ENCODE results near the gene FBXO21.

The FBXO21 gene

DNA sequence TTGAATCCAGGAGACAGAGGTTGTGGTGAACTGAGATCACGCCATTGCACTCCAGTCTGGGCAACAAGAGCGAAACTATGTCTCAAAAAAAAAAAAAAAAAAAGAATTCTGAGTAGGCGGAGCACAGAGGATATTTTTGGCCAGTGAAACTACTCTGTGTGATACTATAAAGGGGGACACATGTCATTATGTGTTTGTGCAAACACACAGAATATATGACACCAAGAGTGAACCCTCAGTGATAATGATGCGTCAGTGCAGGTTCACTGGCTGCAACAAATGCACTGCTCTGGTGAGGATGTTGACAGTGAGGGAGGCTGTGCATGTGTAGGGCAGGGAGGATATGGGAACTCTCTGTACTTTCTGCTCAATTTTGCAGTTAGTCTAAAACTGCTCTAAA lies 24.2 kb downstream of the FBXO21 start:
- no peak for DNase-seq (ENCODE audit: low read depth in 2 of 2, low spot score in 1 of 2)

DNA sequence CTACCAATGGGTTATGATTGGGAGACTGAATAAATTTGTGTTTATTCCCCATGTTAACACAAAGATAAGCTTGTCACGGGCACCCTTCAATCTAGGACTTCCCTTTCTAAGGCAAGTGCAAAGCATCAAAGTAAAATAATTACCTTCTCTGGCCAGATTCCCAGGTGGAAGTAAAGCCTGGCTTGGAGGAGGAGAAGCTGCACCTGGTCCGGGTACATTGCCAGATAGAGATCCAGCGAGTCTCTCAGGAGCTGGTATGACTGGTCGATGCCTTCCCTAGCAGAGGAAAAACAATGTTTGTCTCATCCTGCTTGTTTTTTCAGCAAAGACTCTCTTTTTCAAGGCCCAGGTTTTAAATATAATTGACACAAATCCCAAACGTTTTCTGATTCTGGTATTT lies 24.9 kb downstream of the FBXO21 start:
- no peak for DNase-seq (ENCODE audit: low read depth in 2 of 2, low spot score in 1 of 2)

DNA sequence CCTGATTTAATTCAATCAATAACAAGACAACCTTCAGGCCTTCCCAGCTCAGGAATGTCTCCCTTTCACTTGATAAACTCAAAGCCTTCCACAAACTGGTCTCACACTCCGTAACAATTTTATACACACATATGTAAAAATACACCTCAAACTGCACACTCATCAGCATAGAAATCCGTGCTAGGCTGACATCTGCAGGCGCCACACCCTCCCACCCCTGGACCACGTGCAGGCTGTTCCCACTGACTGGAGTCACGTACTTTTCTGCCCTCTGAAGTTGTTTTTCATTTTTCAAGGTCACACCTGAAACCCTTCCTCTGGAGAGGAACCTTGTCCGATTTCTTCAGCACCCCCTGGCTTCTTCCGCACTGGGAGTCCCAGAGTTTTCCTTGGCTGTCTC lies 27.6 kb downstream of the FBXO21 start:
- no peak for DNase-seq (ENCODE audit: low read depth in 2 of 2, low spot score in 1 of 2)

DNA sequence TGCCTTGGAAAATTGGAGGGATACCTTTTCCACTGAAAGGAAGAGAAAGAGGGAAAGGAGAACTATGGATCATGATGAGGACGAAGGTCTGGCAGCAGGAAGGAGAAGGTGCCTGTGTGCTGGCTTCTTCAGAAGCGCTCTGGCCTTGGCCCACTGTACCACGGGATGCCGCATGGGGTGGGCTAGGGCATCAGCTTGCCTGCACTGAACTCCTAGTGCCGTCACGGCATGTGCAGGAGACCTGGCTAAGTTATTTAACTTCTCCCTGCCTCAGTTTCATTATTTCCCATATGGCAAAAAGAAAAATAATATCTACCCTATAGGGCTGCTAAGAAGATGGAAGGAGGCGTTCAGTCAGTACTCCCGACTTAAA lies 28.1 kb downstream of the FBXO21 start:
- DNase-seq (ENCODE audit: low read depth in 2 of 2, low spot score in 1 of 2) = no peak

- DNase-seq (ENCODE audit: low read depth in 2 of 2, low spot score in 1 of 2) = no peak
Measured at GRCh38 chr12:117161460-117162166, 28.7 kb downstream of the FBXO21 start.

- no peak for DNase-seq (ENCODE audit: low read depth in 2 of 2, low spot score in 1 of 2)
Measured at GRCh38 chr12:117159674-117160073, 30.6 kb downstream of the FBXO21 start.

DNA sequence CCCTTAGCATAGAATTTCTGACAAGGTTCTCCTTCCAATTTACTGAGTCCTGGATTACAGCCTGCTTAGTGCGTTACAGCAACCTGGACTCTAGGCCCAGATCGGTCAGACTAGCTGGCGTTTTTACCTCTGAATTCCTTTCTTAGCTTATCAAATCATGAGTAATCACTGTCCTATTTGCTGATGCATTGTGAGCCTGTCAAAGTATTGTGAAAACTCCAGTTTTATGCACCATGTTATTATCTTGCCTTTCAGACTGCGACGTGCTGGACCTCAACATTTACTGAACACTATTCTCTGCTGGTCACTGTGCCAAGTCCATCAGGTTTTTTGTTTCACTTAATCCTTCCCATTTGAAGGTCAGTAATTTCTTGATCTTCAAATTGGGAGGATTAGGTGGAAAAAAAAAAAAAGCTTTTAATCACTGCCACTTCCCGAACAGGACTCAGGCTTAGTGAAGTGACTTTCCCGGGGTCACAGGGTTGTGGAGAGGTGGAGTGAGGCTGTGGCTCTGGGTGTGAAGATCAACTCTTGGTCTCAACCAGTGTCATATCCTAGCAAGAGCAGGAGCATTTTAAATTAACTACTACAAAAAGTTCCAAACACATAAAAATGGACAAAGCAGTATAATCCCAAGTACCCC lies 31.2 kb downstream of the FBXO21 start:
- no peak for DNase-seq (ENCODE audit: low read depth in 2 of 2, low spot score in 1 of 2)

- no peak for DNase-seq (ENCODE audit: low read depth in 2 of 2, low spot score in 1 of 2)
Measured at GRCh38 chr12:117158096-117158495, 32.2 kb downstream of the FBXO21 start.

GRCh38 chr12:117155278-117156060 lies 34.8 kb downstream of the FBXO21 start:
- peak; percentile 16 to 55 for DNase-seq (ENCODE audit: low read depth in 2 of 2, low spot score in 1 of 2)

GRCh38 chr12:117152793-117153775 lies 37.2 kb downstream of the FBXO21 start:
- DNase-seq (ENCODE audit: low read depth in 2 of 2, low spot score in 1 of 2) = no peak

- DNase-seq (ENCODE audit: low read depth in 2 of 2, low spot score in 1 of 2) = no peak
Measured at GRCh38 chr12:117151403-117152031, 38.8 kb downstream of the FBXO21 start.

DNA sequence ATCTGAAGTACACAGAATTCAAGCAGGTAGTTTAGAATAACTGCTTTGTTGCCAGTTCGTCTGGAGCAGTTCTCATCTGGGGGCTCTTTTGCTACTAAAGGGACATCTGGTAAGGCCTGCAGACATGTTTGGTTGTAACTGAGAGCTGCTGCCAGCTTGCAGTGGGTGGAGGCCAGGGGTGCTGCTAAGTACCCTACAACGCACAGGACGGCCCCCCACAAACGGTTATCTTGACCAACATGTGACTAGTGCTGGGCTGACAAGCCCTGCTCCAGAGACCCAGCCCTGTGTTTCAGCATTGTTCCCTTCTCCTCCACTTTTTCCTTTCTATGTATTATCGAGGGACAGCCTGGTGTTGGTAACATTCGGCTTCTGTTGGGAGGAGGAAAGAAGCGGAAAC lies 40.8 kb downstream of the FBXO21 start:
- DNase-seq (ENCODE audit: low read depth in 2 of 2, low spot score in 1 of 2) = no peak

DNA sequence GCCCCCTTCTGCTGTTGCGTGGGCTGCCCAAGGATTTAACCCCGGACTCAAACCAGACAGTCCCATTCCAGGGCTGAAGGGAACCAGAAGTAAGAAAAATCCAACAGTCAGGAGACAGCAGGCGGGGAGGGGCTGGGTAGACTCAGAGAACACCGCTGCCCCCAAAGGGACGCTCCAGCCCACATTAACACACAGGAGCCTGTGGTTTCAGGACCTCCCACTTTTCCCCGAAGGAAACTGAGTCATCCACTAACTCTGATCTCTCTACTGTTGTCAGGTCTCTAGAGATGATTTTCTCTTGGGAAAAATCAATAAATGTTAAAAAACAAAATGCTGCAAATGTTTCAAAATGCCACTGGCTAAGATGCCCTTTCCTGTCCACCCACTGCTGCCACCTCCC lies 41.6 kb downstream of the FBXO21 start:
- no peak for DNase-seq (ENCODE audit: low read depth in 2 of 2, low spot score in 1 of 2)

GRCh38 chr12:117147639-117148038 lies 42.6 kb downstream of the FBXO21 start:
- no peak for DNase-seq (ENCODE audit: low read depth in 2 of 2, low spot score in 1 of 2)

DNA sequence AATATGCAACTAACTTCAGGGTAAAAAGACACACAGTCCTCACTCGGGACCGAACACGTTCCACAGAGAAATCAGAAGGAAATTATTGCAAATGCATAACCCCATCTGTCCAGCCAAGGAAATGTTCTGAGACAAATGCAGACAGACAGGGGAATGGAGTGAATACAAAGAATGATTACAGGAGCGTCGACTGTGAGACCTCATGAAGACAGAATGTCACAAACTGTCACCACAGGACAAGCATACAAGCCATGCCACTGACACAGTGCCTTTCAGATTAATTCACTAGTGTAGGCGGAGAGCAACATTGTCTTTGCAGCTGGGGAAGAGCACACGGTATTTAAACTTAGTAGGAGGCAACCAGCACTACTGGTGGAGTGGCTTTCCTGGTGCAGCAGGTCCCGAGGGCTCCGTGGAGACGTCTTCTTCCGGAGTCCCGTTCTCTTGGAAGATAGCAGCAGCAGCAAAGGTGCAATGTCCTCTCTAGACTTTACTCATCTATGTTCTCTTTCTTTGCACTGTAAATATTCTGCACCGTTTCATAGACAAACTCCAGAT lies 44.6 kb downstream of the FBXO21 start:
- no peak for DNase-seq (ENCODE audit: low read depth in 2 of 2, low spot score in 1 of 2)

DNA sequence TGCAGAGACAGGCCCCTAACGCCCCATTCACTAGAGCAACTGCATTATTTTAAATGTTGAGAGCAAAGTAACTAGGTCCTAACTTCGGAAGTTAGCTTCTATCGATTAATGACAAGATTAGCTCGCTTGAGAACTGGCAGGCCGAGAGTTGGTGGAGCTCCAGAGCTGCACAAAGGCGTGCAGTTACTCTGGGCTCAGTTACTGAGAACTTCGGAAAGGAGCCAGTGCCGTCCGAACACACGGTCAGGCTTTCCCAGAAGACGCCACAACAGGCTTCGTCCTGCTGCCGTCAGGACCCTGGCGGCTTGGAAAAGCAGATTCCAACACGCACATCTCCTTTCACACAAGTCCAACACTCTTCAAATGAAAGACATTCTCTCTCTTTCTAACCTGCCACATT lies 45.7 kb downstream of the FBXO21 start:
- DNase-seq (ENCODE audit: low read depth in 2 of 2, low spot score in 1 of 2) = no peak

GRCh38 chr12:117143008-117143532 lies 47.2 kb downstream of the FBXO21 start:
- DNase-seq (ENCODE audit: low read depth in 2 of 2, low spot score in 1 of 2) = no peak

DNA sequence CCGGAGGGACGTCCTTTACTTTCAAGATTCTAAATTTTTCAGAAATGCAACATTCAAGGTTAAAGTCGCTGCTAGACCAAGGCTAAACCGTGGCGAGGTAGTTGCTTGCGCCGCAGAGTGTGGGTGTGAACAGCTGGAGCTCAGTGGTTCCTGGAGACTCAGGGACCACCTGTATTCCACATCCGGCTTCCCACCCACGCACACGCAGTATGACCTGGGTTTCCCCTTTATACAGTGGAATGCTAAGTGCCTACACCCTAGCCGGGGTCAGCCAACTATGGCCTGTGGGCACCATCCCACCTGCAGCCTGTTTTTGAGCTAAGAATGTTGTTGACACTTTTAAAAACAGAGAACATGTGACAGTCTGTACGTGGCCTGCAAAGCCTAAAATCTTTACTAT lies 48.2 kb downstream of the FBXO21 start:
- no peak for DNase-seq (ENCODE audit: low read depth in 2 of 2, low spot score in 1 of 2)

DNA sequence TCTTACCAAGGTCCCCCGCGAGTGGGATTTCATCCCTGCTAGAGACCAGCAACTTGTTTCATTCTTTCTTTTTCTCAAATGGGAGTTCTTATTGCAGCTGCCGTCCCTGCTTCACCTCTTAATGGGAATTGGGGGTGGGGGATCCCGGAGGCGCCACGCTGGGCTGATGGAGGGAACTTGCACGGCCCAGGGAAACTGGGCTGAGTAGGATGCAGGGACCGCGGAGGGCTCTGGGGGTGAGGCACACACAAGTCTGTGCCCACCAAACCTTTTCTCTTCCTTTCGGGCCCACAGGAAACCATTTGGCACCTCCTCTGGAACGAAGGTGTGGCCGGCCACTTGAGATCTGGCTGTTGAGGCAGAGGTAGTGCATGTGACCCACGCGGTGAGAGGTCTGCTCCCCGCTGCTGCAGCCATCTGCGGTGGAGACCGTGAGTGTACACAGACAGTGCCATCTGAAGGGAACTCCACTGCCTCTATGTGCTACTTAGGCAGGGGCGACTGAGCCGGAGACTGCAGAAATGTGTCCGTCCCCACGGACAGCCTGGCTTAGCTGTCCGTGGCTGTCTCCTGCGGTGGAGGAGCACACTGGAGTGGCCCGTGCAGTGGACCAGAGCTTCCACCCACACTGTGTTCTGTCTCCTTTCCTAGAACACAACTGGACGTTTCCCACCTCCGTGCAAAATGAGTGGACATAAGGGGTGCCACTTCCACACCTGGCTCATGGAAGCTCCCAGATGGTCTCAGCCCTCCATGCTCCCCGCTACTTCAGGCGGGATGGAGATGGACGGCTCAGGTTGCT lies 49.0 kb downstream of the FBXO21 start:
- DNase-seq (ENCODE audit: low read depth in 2 of 2, low spot score in 1 of 2) = no peak

Data from stimulated activated CD8-positive, alpha-beta memory T cell treated with anti-CD3 and anti-CD28 coated beads, Interleukin-4, amount 100 ng/mL, for 4 hours (primary cell).